ENCODE measurements around the gene BRD9.

BRD9 gene

DNA sequence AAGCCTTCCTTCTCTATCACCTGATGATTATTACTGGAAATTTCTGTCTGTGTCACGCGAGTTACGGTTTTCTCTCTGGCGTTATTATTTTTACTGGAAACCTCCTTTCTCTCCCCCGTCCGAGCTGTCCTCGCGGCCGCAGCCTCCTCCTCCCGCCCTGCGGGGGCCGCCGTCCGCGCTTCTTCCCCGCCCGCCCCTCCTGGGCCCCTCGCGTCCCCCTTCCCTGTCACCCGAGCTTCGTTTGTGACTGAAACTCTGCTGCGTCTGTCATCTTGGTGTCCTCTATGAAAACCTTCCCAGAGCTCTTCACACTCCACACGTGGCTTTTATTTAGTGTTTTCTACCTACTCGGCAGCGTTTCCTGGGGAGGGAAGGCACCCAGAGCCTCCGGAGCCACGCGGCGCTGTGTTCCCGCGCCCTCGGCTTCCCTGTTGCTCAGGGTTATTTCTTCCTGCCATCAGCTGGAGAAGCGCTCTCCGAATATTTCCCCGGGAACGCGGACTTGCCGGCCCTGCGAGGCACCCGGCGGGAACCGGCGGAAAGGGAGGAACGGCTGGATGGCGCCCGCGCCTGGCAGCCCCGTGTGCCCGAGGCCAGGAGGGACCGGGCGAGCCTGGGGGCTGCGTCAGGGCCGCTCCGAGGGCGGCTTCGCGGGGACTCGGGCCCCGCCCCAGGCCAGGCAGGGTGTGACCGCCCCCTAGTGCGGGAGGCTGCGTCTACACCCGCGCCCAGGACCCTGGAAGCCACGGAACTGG is 34.0 kb upstream of the BRD9 start:
- DNase-seq (ENCODE audit: low read depth in 1 of 2, low spot score in 1 of 2) = no peak
- TF ChIP-seq, protein P1, sequence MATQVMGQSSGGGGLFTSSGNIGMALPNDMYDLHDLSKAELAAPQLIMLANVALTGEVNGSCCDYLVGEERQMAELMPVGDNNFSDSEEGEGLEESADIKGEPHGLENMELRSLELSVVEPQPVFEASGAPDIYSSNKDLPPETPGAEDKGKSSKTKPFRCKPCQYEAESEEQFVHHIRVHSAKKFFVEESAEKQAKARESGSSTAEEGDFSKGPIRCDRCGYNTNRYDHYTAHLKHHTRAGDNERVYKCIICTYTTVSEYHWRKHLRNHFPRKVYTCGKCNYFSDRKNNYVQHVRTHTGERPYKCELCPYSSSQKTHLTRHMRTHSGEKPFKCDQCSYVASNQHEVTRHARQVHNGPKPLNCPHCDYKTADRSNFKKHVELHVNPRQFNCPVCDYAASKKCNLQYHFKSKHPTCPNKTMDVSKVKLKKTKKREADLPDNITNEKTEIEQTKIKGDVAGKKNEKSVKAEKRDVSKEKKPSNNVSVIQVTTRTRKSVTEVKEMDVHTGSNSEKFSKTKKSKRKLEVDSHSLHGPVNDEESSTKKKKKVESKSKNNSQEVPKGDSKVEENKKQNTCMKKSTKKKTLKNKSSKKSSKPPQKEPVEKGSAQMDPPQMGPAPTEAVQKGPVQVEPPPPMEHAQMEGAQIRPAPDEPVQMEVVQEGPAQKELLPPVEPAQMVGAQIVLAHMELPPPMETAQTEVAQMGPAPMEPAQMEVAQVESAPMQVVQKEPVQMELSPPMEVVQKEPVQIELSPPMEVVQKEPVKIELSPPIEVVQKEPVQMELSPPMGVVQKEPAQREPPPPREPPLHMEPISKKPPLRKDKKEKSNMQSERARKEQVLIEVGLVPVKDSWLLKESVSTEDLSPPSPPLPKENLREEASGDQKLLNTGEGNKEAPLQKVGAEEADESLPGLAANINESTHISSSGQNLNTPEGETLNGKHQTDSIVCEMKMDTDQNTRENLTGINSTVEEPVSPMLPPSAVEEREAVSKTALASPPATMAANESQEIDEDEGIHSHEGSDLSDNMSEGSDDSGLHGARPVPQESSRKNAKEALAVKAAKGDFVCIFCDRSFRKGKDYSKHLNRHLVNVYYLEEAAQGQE (IDR thresholded peaks at IDR 0.05; ENCODE audit: insufficient replicate concordance, low read depth) = no peak
- TF ChIP-seq SPI1 (IDR thresholded peaks at IDR 0.05; ENCODE audit: borderline replicate concordance, low read depth) (no peak), GABPA (IDR thresholded peaks at IDR 0.05; ENCODE audit: low read depth) (no peak), POLR2AphosphoS5 (IDR thresholded peaks at IDR 0.05; ENCODE audit: low read depth) (no peak)
- TF ChIP-seq, protein P2, sequence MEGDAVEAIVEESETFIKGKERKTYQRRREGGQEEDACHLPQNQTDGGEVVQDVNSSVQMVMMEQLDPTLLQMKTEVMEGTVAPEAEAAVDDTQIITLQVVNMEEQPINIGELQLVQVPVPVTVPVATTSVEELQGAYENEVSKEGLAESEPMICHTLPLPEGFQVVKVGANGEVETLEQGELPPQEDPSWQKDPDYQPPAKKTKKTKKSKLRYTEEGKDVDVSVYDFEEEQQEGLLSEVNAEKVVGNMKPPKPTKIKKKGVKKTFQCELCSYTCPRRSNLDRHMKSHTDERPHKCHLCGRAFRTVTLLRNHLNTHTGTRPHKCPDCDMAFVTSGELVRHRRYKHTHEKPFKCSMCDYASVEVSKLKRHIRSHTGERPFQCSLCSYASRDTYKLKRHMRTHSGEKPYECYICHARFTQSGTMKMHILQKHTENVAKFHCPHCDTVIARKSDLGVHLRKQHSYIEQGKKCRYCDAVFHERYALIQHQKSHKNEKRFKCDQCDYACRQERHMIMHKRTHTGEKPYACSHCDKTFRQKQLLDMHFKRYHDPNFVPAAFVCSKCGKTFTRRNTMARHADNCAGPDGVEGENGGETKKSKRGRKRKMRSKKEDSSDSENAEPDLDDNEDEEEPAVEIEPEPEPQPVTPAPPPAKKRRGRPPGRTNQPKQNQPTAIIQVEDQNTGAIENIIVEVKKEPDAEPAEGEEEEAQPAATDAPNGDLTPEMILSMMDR (IDR thresholded peaks at IDR 0.05; ENCODE audit: insufficient read depth, low read length) = no peak
- Histone ChIP-seq H3K27ac (replicated peaks) (no peak overlapping the region), H3K27me3 (ENCODE audit: insufficient read depth, poor library complexity, severe bottlenecking) (no peaks in the 10 kb centered on the region), H3K4me3 (replicated peaks; ENCODE audit: insufficient read depth, low read length) (no peak overlapping the region)

GRCh38 chr5:923281-923873 is 30.8 kb upstream of the BRD9 start:
- TF ChIP-seq, protein P1 (IDR thresholded peaks at IDR 0.05; ENCODE audit: insufficient replicate concordance, low read depth) = no peak
- TF ChIP-seq POLR2AphosphoS5 (IDR thresholded peaks at IDR 0.05; ENCODE audit: low read depth) (no peak), SPI1 (IDR thresholded peaks at IDR 0.05; ENCODE audit: borderline replicate concordance, low read depth) (peak; percentile 10; the same call in 1 of the 2 replicates), GABPA (IDR thresholded peaks at IDR 0.05; ENCODE audit: low read depth) (no peak)
- TF ChIP-seq, protein P2 (IDR thresholded peaks at IDR 0.05; ENCODE audit: insufficient read depth, low read length) = peak; percentile 74
- no peak overlapping the region for H3K4me3 ChIP-seq (replicated peaks; ENCODE audit: insufficient read depth, low read length)
- DNase-seq (ENCODE audit: low read depth in 1 of 2, low spot score in 1 of 2) = peak; percentile 21 to 64

DNA sequence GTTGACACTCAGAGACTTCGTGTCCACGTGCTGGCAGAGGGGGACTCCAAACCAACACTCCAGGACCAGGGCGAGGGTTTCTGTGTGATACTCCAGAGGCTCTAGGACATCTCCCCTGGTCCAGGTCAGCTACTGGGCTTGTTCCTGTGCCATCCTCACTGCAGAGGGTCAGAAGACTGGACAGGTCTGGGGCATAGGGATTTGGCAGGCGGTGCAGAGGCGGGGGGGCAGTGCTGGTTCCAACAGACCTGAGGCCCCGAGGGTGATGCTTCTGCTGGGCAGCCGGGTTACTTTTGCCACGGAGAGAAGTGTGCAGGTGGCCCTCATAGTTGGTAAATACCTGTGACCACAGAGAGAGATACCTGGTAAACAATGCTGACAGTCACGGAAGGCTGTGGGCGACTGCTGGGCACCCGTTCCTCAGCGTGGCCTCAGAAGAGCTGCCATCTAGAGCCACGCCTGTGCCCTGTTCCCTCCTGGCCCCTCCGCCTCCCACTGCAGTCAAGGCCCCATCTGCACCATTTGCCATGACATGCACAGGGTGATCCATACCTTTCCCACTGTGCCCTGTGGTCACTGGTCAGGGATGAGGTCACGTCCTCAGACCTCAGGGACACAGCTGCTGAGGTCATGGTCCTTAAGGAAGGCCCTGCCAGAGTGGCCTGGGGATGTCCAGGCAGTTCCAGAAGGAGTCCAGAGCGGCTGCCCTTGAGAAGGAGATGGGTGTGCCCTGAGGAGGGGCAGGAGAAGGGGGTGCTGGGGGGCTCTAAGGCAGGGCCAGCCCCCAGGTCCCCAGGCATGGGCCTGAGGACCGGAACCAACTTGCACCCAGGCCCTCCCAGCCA is 30.1 kb upstream of the BRD9 start:
- Histone ChIP-seq H3K27me3 (ENCODE audit: insufficient read depth, poor library complexity, severe bottlenecking) (no peaks in the 10 kb centered on the region), H3K27ac (replicated peaks) (no peak overlapping the region), H3K4me3 (replicated peaks; ENCODE audit: insufficient read depth, low read length) (no peak overlapping the region)
- TF ChIP-seq GABPA (IDR thresholded peaks at IDR 0.05; ENCODE audit: low read depth) = no peak
- TF ChIP-seq SPI1 (IDR thresholded peaks at IDR 0.05; ENCODE audit: borderline replicate concordance, low read depth) = no peak
- TF ChIP-seq, protein P1 (IDR thresholded peaks at IDR 0.05; ENCODE audit: insufficient replicate concordance, low read depth) = no peak
- TF ChIP-seq, protein P2 (IDR thresholded peaks at IDR 0.05; ENCODE audit: insufficient read depth, low read length) = no peak
- TF ChIP-seq POLR2AphosphoS5 (IDR thresholded peaks at IDR 0.05; ENCODE audit: low read depth) = no peak
- DNase-seq (ENCODE audit: low read depth in 1 of 2, low spot score in 1 of 2) = no peak

More at GRCh38 chr5:923281-923873, 30.8 kb upstream of the BRD9 start:
- no peak overlapping the region for H3K27ac ChIP-seq (replicated peaks)
- no peaks in the 10 kb centered on the region for H3K27me3 ChIP-seq (ENCODE audit: insufficient read depth, poor library complexity, severe bottlenecking)

Measured in HL-60 (cell line).